Renal pelvis (tissue), 4 donors: ENCODE results near the gene TANC1. TPM values are rescaled to one million over a fixed set of nuclear protein-coding genes. Genes with fewer than 3 reads are reported as not detected.

Experiments used
- DNase-seq: peaks from one replicate; pipeline ENCODE4 v3.0.0-alpha.2; 2013
- polyA plus RNA-seq, 3 donors: library from polyadenylated mRNA; unstranded; fragments of 120-200 nt; gene quantifications; one replicate each; pipeline ENCODE4 v1.2.1, GENCODE V29; 2013; ENCODE audit not compliant: insufficient read length in 3 of 3

The TANC1 gene
- polyA plus RNA-seq, 3 donors, result 50.7 to 64.4 (median 54.9) TPM

DNA sequence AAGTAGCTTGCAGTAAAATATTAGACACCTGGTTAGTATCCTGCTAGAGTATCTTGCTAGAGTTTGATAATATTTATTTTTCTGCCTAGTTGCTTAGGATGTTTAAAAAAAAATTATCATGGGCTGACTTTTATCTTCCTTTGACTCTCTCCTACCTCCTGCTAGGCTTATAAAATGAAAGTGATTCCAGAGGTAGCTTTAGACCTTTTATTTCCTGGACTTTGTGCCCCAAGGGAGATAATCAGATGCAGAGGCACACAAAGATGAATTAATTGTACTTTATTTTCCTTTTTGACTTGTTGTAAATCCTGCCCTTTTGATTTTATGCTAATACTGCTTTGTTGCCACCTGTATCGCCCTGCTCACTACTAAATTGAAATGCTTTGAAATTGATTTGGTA, 187.4 kb downstream of the TANC1 start:
- no peak for DNase-seq

DNA sequence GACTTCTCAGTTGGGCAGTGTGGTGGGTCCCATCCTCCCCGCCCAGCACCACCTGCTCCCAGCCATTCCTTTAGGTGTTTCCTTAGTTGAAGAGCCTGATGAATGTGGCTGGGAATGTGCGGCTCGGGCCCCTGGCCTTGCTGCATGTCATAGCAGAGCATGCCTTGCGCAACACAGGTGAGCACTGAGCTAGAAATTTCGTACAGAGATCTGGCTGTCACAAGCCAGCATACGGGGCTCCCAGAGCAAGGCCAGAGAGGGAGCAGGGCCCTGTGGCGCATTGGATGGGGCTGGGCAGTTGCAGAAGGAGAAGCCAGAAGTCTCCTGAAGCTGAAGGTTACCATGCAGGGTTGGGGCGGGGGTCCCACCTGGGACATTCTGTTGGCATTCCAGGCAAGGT, 188.4 kb downstream of the TANC1 start:
- no peak for DNase-seq

DNA sequence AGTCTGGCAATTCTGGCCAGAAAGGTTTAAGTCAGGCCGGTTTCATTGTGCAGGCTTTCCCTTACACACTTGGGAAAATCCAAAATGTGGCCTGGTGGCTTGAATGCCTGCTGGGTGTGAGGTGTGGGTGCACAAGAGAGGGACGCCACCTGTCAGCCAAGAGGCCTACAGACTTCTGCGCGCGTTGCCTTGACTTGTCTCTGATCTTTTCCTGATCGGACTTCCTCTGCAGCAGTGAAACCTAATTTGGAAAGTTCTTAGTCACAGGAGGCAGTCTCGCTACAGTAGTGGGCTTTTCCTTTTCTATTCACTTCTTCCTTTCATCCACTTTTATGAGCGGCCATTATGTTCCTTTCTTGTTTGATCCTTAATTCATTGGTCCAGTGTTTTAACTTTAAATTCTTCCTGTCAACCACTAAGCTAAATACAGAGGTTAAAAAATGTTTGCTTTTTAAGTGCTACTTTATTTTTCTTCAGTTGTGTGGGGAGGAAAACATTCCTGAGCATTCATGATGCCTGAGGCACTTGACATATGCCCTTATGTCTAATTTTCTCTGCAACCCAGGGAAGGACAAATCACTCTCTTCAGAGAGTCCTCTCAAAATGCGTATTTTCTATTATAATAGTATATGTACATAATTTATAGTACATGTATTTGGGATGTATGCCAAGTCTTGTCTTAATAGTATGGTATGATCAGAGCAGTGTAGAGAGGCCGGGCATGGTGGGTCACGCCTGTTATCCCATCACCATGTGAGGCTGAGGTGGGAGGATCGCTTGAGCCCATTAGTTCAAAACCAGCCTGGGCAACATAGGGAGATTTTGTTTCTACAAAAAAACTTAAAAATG, 189.1 kb downstream of the TANC1 start:
- DNase-seq, result peak; percentile 24

- DNase-seq, result no peak
Observed at GRCh38 chr2:159160412-159160811, 192.0 kb downstream of the TANC1 start.

DNA sequence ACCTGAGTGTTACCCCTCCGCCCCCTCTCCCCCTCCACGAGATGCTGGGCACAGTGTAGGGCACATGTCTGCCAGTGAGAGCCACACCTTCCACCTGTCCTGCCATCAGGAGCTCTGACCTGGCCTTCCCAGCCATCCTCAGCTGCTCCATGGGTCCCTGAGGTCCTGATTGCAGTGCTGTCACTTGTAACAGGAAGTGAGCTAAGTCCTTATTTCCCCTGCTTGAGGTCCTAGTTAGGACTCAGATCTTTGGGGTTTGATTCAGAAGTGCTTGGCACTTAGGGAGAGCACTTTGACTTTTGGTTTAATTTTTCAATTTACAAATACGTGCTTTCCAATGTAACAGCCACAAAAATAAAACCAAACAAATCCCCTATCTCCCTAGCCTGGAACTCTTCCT, 192.5 kb downstream of the TANC1 start:
- DNase-seq, result no peak

DNA sequence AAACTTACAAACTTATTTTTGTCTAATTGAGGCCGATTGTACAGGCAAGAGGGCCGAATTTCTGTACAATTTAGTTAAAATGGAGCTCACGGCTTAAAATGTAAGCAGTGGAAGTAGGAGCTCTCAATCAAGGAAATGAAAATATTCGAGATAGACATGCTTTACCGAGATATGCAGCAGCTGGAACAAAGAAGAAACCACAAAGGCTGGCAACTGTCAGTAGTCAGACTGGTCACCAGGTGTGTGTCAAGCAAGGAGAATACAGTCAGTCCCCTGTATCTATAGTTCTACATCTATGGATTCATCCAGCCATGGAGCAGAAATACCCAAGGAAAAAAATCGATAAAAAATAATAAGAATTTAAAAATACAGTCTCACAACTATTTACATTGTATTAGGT, 195.5 kb downstream of the TANC1 start:
- DNase-seq, result no peak

GRCh38 chr2:159164457-159164911, 196.0 kb downstream of the TANC1 start:
- no peak for DNase-seq

GRCh38 chr2:159165048-159165447, 196.6 kb downstream of the TANC1 start:
- DNase-seq, result no peak

DNA sequence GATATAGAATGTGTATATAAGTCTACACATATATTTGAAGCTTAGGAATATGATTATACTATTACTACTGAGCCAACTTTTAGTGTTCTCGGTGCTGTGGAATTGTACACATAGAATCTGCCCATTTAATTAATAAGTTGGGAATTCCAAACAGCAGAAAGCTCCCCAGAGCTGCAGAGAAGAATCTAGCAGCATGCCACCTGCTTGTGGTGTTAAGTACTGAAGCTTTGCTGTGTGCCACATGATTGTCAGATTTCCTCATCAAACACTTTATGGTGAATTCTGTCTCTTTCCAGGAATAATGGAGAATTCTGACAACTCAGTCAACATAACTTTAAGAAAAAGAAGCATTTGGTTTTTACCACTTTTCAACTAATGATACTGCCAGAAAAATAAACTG, 200.3 kb downstream of the TANC1 start:
- no peak for DNase-seq

- DNase-seq, result no peak
Observed at GRCh38 chr2:159169187-159169586, 200.7 kb downstream of the TANC1 start.

DNA sequence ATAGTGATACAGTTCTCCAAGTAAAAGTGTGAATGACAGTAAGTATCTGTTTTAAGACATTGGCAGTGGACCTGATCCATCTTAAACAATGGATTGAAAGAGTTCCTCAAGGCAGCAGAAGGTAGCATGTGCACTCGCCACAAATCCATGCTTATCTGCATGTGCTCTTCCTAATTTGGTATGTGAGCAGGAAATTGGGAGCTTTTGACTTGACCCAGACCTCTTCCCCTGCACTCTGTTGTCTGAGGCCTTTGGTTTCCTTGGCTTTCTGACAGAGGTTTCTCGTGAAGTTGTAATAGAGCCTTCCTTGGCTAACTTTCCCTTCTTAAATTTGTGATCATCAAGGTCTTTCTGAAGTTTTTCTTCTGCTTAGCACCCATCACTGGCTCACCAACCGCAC, 204.0 kb downstream of the TANC1 start:
- no peak for DNase-seq

GRCh38 chr2:159174759-159175158, 206.3 kb downstream of the TANC1 start:
- no peak for DNase-seq

- DNase-seq, result no peak
Observed at GRCh38 chr2:159175182-159175581, 206.7 kb downstream of the TANC1 start.

DNA sequence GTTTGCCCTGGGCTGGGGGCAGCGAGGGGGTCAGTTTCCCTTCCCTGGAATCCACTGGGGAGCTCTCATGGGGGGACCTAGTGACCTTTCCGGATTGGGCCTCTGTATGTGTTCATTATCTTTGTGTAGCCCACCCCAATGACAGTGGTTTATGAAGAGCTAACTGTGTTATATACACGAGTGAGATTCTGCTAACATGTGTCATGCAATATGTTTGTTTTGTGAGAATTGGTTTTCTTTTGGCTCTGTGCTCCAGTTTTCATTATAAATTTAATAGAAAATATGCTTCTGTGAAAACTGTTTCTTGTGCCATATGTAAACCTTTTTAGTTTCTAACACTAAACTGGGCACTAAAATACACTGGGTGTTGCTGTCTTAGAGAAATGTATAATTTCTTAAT, 207.5 kb downstream of the TANC1 start:
- DNase-seq, result no peak

DNA sequence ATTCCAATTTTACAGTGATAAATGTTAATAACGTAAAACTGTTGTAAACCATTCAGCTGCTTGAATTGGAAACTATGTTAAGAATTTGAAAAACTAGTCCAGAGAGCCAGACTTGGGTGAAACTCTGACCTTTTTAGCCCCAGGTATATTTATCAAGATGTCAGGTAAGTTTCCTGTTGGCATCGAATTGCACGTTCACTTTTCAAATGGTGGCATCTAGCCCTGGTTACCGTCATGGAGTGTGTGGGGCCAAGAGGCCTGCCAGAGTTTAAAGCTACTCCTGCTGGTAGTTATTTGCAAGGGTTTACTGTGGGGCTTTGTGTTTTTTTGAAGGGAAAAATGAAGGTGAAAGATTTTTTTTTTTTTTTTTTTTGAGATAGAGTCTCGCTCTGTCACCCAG, 208.1 kb downstream of the TANC1 start:
- peak; percentile 54 for DNase-seq

- DNase-seq, result no peak
Observed at GRCh38 chr2:159177357-159177756, 208.9 kb downstream of the TANC1 start.

- DNase-seq, result no peak
Observed at GRCh38 chr2:159177957-159178356, 209.5 kb downstream of the TANC1 start.

- no peak for DNase-seq
Observed at GRCh38 chr2:159179096-159179495, 210.7 kb downstream of the TANC1 start.

GRCh38 chr2:159179696-159180095, 211.3 kb downstream of the TANC1 start:
- no peak for DNase-seq

- no peak for DNase-seq
Observed at GRCh38 chr2:159183346-159183745, 214.9 kb downstream of the TANC1 start.

GRCh38 chr2:159185401-159186130, 217.1 kb downstream of the TANC1 start:
- DNase-seq, result peak; percentile 28

GRCh38 chr2:159186462-159186861, 218.0 kb downstream of the TANC1 start:
- DNase-seq, result no peak

DNA sequence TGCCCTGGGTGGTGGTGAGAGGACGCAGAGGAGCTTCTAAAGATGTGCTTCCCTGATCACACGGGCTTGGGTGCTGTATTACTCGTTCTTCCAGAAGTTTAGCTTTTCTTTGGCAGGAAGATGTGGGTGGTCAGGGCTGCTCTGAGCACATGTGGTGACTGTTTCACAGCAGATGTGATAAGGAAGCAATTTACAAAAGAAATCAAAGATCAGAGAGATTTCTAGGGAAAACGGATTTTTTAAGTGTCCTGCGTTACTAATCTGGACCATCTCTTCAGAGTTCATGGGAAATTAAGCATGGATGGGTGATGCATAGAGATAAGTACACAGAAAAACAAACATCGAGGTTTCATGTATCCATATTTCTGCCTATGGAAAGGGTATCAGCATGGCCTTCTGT, 218.7 kb downstream of the TANC1 start:
- DNase-seq, result no peak
